ENCODE measurements around the gene MIB1.

DNA sequence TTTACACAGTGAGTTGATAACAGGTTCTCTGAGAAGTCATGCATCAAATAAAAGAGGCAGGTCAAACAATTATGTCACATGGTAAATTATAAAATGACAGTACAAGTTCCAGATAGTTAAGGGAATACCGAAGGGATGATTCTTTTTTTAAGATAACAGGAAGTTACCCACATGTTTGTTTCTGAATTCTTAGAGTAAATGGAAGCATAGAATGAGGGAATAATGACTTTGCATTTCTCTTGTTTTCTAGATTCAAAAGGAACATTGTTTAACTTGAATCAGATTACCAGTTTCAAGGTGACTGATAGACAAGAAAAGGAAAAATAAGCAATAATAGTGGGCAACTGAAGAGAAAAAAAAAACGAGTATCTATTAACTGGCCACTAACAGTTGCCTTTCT, 124.5 kb downstream of the MIB1 start:
- TF ChIP-seq, protein P1, sequence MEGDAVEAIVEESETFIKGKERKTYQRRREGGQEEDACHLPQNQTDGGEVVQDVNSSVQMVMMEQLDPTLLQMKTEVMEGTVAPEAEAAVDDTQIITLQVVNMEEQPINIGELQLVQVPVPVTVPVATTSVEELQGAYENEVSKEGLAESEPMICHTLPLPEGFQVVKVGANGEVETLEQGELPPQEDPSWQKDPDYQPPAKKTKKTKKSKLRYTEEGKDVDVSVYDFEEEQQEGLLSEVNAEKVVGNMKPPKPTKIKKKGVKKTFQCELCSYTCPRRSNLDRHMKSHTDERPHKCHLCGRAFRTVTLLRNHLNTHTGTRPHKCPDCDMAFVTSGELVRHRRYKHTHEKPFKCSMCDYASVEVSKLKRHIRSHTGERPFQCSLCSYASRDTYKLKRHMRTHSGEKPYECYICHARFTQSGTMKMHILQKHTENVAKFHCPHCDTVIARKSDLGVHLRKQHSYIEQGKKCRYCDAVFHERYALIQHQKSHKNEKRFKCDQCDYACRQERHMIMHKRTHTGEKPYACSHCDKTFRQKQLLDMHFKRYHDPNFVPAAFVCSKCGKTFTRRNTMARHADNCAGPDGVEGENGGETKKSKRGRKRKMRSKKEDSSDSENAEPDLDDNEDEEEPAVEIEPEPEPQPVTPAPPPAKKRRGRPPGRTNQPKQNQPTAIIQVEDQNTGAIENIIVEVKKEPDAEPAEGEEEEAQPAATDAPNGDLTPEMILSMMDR (IDR thresholded peaks at IDR 0.05; ENCODE audit: low read length) = no peak
- TF ChIP-seq EZH2 (IDR thresholded peaks at IDR 0.05; ENCODE audit: borderline replicate concordance, low read length) = no peak

All from OCI-LY1 (cell line).